HepG2 (cell line): ENCODE data around the gene ZNF32. TPM values are rescaled to one million over a fixed set of nuclear protein-coding genes. Genes with fewer than 3 reads are reported as not detected.

Experiments used
- ETV6 ChIP-seq: sonication (generic); formaldehyde crosslinking; conservative IDR thresholded peaks from 2 replicates; pipeline ENCODE4 v1.4.0; 2020; ENCODE audit warnings: missing genetic modification reagents
- HNF1A ChIP-seq, 2 experiments: sonication (generic) in 1 of 2; formaldehyde crosslinking in 1 of 2; IDR thresholded peaks; 2 replicates each; pipeline versions ENCODE4 v1.4.0 to v1.6.1; 2016 to 2020; ENCODE audit warnings: borderline replicate concordance in 1 of 2, low read depth in 1 of 2, mild to moderate bottlenecking in 1 of 2, missing genetic modification reagents in 1 of 2
- MAFG ChIP-seq: sonication (generic); formaldehyde crosslinking; IDR thresholded peaks from 2 replicates; pipeline ENCODE4 v1.5.1; 2020; ENCODE audit warnings: mild to moderate bottlenecking, missing genetic modification reagents
- MEIS1 ChIP-seq: sonication (generic); formaldehyde crosslinking; IDR thresholded peaks from 2 replicates; pipeline ENCODE4 v1.9.0; 2021; ENCODE audit warnings: mild to moderate bottlenecking, missing genetic modification reagents, moderate library complexity, borderline replicate concordance
- MXD1 ChIP-seq: sonication (generic); formaldehyde crosslinking; IDR thresholded peaks from 2 replicates; pipeline ENCODE4 v1.4.0; 2020; ENCODE audit warnings: mild to moderate bottlenecking, missing genetic modification reagents
- MXI1 ChIP-seq: IDR thresholded peaks from 3 replicates; pipeline ENCODE4 v1.6.1; 2012; ENCODE audit warnings: low read depth, low read length, inconsistent platforms, borderline replicate concordance
- NFIB ChIP-seq: sonication (generic); formaldehyde crosslinking; IDR thresholded peaks from 2 replicates; pipeline ENCODE4 v1.9.0; 2021; ENCODE audit warnings: missing genetic modification reagents, mild to moderate bottlenecking, borderline replicate concordance
- PBX3 ChIP-seq: sonication (generic); formaldehyde crosslinking; IDR thresholded peaks from 2 replicates; pipeline ENCODE4 v1.8.1; 2023; ENCODE audit warnings: missing genetic modification reagents, inconsistent platforms, borderline replicate concordance
- SP2 ChIP-seq: sonication (generic); formaldehyde crosslinking; IDR thresholded peaks from 2 replicates; pipeline ENCODE4 v1.5.1; 2020; ENCODE audit warnings: mild to moderate bottlenecking, missing genetic modification reagents
- THAP9 ChIP-seq: sonication (generic); formaldehyde crosslinking; IDR thresholded peaks from 2 replicates; pipeline ENCODE4; 2020; ENCODE audit warnings: missing genetic modification reagents, mild to moderate bottlenecking, borderline replicate concordance
- ZC3H13 ChIP-seq: sonication (generic); formaldehyde crosslinking; IDR thresholded peaks from 2 replicates; pipeline ENCODE4 v1.8.1; 2023; ENCODE audit warnings: mild to moderate bottlenecking, missing genetic modification reagents, moderate library complexity
- ZFP36L1 ChIP-seq: sonication (generic); formaldehyde crosslinking; IDR thresholded peaks from 2 replicates; pipeline ENCODE4 v1.8.0; 2022; ENCODE audit warnings: mild to moderate bottlenecking, missing genetic modification reagents, moderate library complexity
- ZFY ChIP-seq: sonication (generic); formaldehyde crosslinking; IDR thresholded peaks from 2 replicates; pipeline ENCODE4 v1.4.0; 2020; ENCODE audit warnings: missing genetic modification reagents
- ZMAT3 ChIP-seq: sonication (generic); formaldehyde crosslinking; conservative IDR thresholded peaks from 2 replicates; pipeline ENCODE4 v1.7.0; 2021; ENCODE audit warnings: missing genetic modification reagents
- ZNF20 ChIP-seq: sonication (generic); formaldehyde crosslinking; IDR thresholded peaks from 2 replicates; pipeline ENCODE4 v1.4.0; 2020; ENCODE audit warnings: mild to moderate bottlenecking, moderate library complexity, missing genetic modification reagents
- ZNF607 ChIP-seq: sonication (generic); formaldehyde crosslinking; IDR thresholded peaks from 2 replicates; pipeline ENCODE4 v1.5.1; 2020; ENCODE audit warnings: missing genetic modification reagents, mild to moderate bottlenecking, borderline replicate concordance
- ZNF709 ChIP-seq: sonication (generic); formaldehyde crosslinking; IDR thresholded peaks from 2 replicates; pipeline ENCODE4 v1.5.0; 2020; ENCODE audit warnings: mild to moderate bottlenecking, missing genetic modification reagents
- ZNF724P ChIP-seq: sonication (generic); formaldehyde crosslinking; IDR thresholded peaks from 2 replicates; pipeline ENCODE4 v1.8.0; 2022; ENCODE audit warnings: missing genetic modification reagents, borderline replicate concordance
- polyA plus RNA-seq, 8 experiments: library from polyadenylated mRNA; depleted of rRNA in 3 of 8; stranded (reverse) in 7 of 8; unstranded in 1 of 8; fragments of >200 nt; fragmentation: Illumina TruSeq in 4 of 8; extraction: Trizol in 4 of 8; gene quantifications; 2 replicates each; pipeline versions ENCODE4 v1.2.1 to v1.2.3, GENCODE V29; 2011 to 2016; ENCODE audit warnings: low read depth in 4 of 8, missing spikeins in 1 of 8, mixed read lengths in 1 of 8; ENCODE audit not compliant: insufficient read depth in 1 of 8
- total RNA-seq, 5 experiments: library from RNA; depleted of rRNA; stranded (reverse); fragments of >200 nt; fragmentation: Illumina TruSeq; extraction: Trizol; gene quantifications; 2 replicates each; pipeline ENCODE4 v1.2.3, GENCODE V29; 2016; ENCODE audit warnings: low read depth in 1 of 5

Gene ZNF32
- total and polyA plus RNA-seq, 2 of the 13 experiments (the other 11 are each of a cell fraction or from before 2014, with no cell fraction given), result 12.5 to 16.9 TPM

GRCh38 chr10:43606323-43607198 is 42.1 kb downstream of the ZNF32 start, which contains the start of gene ZNF485 (continued):
- no peak for TF ChIP-seq PBX3
- TF ChIP-seq ZFY, result peak; percentile 55; the same call in 1 of the 2 replicates
- TF ChIP-seq SP2, result peak; percentile 43; the same call in 1 of the 2 replicates
- no peak for TF ChIP-seq ZNF724P
- 0 out of 2 replicates have a peak, but pooled peaks have one; percentile 38 for TF ChIP-seq NFIB (CRISPR knock-in tag)
- TF ChIP-seq ZNF20, result no peak
- TF ChIP-seq THAP9 (CRISPR knock-in tag), result peak; percentile 38; the same call in 1 of the 2 replicates
- TF ChIP-seq MEIS1 (CRISPR knock-in tag), result 0 out of 2 replicates have a peak, but pooled peaks have one; percentile 37
- TF ChIP-seq HNF1A (IDR thresholded peaks at IDR 0.05; ENCODE audit: low read depth), result no peak
- peak; percentile 35; the same call in 1 of the 2 replicates for TF ChIP-seq HNF1A (CRISPR knock-in tag; IDR thresholded peaks at IDR 0.05; ENCODE audit: borderline replicate concordance)
- peak; percentile 91; the same call in 1 of the 2 replicates for TF ChIP-seq ZNF607 (CRISPR knock-in tag)
- no peak for TF ChIP-seq ZC3H13 (CRISPR knock-in tag)
- 0 out of 2 replicates have a peak, but pooled peaks have one; percentile 54 for TF ChIP-seq ZFP36L1 (CRISPR knock-in tag)
- TF ChIP-seq ZMAT3 (CRISPR knock-in tag), result 0 out of 2 replicates have a peak, but pooled peaks have one; percentile 34
- TF ChIP-seq ZNF709 (CRISPR knock-in tag), result peak; percentile 69; the same call in 1 of the 2 replicates
- peak; percentile 88; the same call in 1 of the 2 replicates for TF ChIP-seq MXD1
- TF ChIP-seq MAFG (CRISPR knock-in tag), result no peak
- 0 out of 2 replicates have a peak, but pooled peaks have one; percentile 24 for TF ChIP-seq ETV6 (CRISPR knock-in tag)
- TF ChIP-seq MXI1, result peak; percentile 56; the same call in 1 of the 3 replicates
